AG09319 (cell line): ENCODE measurements around the gene HES2.
"Not testable (repeated sequence)": the region's sequence is repeated elsewhere in the genome, so short reads cannot be mapped to it uniquely, and the experiment has no call there.

ENCODE experiments used
- DNase-seq: peaks from one replicate; pipeline ENCODE4 v3.0.0-alpha.2; 2010; ENCODE audit warnings: low read depth; ENCODE audit errors: extremely low read depth
- TF ChIP-seq, protein P1 (sequence below): IDR thresholded peaks from 2 replicates; pipeline ENCODE4 v1.5.1; 2011; ENCODE audit warnings: low read depth, mild to moderate bottlenecking, inconsistent platforms, low read length, moderate library complexity

HES2 gene

DNA sequence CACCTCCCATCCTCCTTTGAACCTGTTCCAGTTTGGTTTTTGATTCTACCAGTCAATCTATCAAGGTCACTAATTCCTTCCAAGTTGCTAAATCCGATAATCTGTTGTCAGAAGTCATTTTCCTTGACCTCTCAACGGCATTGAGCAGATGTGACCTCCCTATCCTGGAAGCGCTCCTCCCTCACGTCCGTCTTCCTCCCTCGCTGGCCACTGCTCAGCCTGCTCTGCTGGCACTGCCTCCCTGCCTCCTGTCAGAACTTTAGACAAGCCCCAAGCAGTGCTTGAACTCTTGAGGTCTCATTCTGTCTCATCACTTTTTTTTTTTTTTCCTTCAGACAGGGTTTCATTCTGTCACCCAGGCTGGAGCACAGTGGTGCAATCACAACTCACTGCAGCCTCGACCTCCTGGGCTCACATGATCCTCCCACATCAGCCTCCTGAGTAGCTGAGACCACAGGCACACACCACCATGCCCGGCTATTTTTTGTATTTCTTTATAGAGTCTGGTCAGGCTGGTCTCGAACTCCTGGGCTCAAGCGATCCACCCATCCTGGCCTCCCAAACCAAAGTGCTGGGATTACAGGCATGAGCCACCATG is 21.8 kb downstream of the HES2 start:
- no peak for DNase-seq

GRCh38 chr1:6396998-6397397 is 22.7 kb downstream of the HES2 start:
- TF ChIP-seq, protein P1, sequence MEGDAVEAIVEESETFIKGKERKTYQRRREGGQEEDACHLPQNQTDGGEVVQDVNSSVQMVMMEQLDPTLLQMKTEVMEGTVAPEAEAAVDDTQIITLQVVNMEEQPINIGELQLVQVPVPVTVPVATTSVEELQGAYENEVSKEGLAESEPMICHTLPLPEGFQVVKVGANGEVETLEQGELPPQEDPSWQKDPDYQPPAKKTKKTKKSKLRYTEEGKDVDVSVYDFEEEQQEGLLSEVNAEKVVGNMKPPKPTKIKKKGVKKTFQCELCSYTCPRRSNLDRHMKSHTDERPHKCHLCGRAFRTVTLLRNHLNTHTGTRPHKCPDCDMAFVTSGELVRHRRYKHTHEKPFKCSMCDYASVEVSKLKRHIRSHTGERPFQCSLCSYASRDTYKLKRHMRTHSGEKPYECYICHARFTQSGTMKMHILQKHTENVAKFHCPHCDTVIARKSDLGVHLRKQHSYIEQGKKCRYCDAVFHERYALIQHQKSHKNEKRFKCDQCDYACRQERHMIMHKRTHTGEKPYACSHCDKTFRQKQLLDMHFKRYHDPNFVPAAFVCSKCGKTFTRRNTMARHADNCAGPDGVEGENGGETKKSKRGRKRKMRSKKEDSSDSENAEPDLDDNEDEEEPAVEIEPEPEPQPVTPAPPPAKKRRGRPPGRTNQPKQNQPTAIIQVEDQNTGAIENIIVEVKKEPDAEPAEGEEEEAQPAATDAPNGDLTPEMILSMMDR, result no peak

More for the DNA sequence above, 21.8 kb downstream of the HES2 start:
- TF ChIP-seq, protein P1, result no peak

DNA sequence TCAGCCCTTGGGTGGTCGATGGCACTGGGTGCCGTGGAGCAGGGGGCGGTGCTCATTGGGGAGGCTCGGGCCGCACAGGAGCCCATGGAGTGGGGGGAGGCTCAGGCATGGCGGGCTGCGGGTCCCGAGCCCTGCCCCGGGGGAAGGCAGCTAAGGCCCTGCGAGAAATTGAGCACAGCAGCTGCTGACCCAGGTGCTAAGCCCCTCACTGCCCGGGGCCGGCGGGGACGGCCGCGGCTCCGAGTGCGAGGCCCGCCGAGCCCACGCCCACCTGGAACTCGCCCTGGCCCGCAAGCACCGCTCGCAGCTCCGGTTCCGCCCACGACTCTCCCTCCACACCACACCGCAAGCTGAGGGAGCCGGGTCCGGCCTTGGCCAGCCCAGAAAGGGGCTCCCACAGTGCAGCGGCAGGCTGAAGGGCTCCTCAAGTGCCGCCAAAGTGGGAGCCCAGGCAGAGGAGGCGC is 23.9 kb downstream of the HES2 start:
- DNase-seq, result not testable (repeated sequence)

More at GRCh38 chr1:6396998-6397397, 22.7 kb downstream of the HES2 start:
- DNase-seq, result no peak

DNA sequence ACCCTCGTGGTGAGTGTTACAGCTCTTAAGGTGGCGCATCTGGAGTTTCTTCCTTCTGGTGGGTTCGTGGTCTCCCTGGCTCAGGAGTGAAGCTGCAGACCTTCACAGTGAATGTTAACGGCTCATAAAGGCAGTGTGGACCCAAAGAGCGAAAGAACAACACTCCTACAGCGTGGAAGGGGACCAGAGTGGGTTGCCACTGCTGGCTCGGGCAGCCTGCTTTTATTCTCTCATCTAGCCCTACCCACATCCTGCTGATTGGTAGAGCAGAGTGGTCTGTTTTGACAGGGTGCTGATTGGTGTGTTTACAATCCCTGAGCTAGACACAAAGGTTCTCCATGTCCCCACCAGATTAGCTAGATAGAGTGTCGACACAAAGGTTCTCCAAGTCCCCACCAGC is 24.6 kb downstream of the HES2 start:
- DNase-seq, result not testable (repeated sequence)

GRCh38 chr1:6393400-6394187 is 26.1 kb downstream of the HES2 start, which contains the start of gene ACOT7:
TSS of gene ACOT7 (minus strand) at chr1:6393767. CDS start at chr1:6393399, 368 bp downstream.
- TF ChIP-seq, protein P1, result peak; percentile 37
- DNase-seq, result peak; percentile 61

GRCh38 chr1:6392809-6393399 is 26.8 kb downstream of the HES2 start:
- DNase-seq, result no peak
- TF ChIP-seq, protein P1, result no peak

GRCh38 chr1:6391951-6392808 is 27.5 kb downstream of the HES2 start:
- DNase-seq, result no peak
- TF ChIP-seq, protein P1, result no peak
